HG03558 (cell line): ENCODE data around the gene LRRC57.
A peak's percentile ranks its signal among the peaks of the same experiment; 100 is the strongest.
"Not testable (repeated sequence)": the region's sequence is repeated elsewhere in the genome, so short reads cannot be mapped to it uniquely, and the experiment has no call there.

ENCODE experiments used
- ATAC-seq: cut with Tn5 transposase; IDR thresholded peaks from one replicate; pipeline ENCODE4 v1.9.1; 2021; ENCODE audit warnings: moderate number of reproducible peaks; ENCODE audit not compliant: unreplicated experiment; ENCODE audit errors: extremely low read depth

The LRRC57 gene

DNA sequence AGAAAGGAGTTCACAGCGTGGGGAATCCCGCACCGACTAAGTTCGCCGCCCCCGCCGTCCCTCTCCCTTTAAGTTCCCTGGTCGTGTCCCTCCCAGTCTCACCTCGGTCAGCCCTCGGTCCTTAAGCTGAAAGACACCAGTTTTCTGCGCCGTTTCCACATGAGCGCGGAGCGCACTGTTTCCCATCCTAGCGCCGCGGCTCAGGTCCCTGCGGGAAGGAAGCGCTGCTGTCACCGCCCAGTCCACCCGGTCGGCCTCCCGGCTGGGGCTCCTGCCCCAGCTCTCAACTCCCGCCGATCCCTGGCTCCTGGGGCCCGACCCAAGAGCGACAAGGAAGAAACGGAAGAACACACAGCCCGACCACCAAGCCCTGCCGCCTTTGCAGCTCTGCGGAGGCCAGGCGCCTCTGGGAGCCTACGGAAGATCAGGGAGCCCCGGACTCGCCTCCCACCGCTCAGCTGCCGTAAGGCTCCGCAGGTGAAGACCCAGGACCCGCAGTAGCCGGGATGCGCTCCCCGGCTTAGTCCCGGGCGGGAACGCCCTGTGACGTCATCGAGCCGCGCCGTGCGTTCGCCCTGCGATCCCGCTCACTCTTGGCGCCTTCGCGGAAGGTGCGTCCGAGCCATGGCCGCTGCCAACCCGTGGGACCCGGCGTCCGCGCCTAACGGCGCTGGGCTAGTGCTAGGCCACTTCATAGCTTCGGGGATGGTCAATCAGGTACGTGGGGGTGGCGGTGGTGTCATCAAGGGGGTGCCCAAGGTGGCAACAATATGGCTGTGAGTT is at the start of gene LRRC57, which contains the start of gene HAUS2:
TSS of gene LRRC57 (minus strand) at position 545 of the 783 bp plus-strand sequence. CDS start at position 186, 359 bp downstream.
TSS of gene HAUS2 (plus strand) at position 590 of the 783 bp plus-strand sequence. CDS start at position 625, 35 bp downstream.
- ATAC-seq: peak; percentile 67

DNA sequence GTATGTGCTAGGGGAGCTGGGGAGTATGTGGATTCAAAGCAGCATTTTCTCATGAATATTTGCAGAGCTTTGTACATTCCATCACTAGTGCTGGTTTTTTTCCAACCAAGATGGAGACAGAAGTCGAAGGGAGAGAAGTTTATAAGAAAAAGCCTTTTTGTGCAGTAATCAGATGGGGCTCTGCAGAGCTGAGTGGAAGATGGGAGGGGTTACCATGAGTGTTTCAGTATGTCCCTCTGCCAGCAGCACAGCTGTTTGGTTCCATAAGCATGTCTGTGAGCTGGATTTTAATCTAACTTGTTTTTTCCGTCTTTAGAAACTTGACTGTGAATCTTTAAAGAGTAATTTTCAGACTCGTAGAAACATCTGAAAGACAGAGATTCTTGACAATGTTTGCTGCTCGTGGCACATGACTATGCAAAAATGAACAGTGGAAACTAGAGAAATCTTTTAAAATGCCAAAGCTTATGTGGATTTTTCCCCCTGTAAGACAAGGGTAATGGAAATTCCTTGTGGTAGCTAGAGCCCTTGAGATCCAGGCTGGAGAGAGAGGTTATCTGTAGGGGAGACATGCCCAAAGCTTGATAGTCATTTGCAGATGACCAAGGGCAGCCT is 47.1 kb upstream of the LRRC57 start:
- ATAC-seq: no peak

DNA sequence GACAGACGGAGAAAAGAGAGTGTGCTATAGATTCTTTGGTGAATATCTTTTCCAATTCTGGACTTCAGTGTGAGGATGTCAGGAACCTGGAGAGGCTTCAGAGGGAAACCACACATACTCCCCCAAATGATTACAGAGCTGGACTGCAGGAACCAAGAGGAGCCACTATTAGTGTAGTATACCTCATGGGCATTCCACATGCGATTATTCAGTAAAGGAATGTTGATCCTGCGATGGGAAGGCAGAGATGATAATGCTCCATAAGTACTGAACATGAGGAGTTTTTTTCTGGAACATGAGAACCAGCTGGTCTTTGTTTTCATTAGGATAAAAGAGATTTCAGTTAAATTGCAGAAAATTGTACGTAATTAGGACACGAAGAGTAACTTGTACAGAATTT is 45.5 kb upstream of the LRRC57 start:
- no peak for ATAC-seq

DNA sequence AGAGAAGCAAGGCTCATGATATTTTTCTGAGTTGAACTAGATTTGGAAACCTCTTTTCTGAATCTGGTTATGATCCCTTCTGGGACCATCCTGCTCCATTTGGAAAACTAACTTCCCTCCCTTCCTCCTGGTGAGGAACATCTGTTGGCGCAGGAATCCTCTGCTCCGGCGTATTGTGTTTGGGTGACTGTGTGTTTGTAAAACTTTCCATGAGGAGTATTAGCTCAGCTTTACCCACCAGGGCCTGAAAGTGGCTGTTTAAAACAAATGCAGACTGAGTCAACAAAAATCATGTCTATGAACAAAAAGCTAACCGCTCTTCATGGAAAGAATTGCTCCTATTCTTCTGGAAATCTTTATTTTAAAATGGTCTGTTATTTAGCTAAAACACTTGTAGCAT is 44.5 kb upstream of the LRRC57 start:
- ATAC-seq: no peak

DNA sequence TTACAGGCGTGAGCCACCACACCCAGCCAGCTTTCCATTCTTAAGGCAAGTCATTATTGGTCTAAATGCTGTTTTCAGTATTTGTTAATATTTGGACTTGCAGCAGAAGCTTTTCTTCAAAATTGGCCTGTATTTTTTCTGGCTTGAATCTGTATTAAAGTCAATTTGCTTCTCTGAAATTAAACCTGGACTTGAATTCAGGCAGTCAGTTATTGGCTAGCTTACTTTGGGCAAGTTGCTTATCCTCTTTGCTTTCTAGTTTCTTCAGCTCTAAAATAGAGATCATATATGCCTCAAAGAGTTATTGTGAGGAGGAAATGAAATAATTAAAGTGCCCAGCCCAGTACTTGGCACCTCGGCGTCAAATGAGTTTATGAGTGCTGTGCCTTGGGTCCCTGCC is 44.1 kb upstream of the LRRC57 start:
- ATAC-seq: no peak

DNA sequence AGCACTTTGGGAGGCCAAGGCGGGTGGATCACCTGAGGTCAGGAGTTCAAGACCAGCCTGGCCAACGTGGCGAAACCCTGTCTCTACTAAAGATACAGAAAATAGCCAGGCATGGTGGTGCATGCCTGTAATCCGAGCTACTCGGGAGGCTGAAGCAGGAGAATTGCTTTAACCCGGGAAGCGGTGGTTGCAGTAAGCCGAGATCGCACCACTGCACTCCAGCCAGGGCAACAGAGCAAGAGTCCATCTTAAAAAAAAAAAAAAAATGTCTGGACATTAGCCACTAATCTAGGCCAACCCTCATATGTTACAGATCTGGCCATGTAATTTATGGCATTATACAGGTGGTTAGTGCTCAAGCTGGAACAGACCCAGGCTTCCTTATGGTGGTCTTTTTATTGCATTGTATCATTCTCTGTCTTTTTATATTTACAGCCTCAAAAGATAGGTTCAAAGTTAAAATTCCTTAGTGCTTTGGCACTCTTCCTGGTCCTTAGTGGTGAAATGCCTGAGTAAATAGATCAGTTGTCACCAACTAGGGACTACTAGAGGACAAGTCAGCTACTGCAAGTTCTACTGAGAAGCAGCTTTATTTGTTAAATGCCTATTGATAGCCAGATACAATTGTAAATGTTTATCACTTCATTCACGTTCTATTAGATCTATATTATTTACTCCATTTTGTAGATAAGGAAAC is 42.8 kb upstream of the LRRC57 start:
- ATAC-seq: no peak

DNA sequence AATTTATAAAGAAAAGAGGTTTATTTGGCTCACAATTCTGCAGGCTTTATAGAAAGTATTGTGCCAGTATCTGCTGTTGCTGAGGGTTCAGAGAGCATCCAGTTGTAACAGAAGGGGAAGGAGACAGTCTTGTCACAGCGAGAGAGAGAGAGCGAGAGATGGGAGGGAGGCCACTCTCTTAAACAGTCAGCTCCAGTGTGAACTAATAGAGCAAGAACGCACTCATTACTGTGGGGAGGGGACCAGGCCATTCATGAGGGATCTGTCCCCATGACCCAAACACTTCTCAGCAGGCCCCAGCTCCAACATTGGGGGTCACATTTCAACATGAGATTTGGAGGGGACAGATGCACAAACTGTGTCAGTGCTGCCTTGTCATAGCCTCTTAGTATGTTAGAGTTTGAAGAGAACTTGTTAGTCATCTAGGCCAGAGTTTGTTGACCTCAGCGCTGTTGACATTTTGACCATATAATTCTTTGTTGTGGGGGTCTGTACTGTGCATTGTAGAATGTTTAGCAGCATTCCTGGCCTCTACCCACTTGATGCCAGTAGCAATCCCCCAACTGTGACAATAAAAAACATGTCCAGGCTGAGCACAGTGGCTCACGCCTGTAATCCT is 42.1 kb upstream of the LRRC57 start:
- no peak for ATAC-seq

DNA sequence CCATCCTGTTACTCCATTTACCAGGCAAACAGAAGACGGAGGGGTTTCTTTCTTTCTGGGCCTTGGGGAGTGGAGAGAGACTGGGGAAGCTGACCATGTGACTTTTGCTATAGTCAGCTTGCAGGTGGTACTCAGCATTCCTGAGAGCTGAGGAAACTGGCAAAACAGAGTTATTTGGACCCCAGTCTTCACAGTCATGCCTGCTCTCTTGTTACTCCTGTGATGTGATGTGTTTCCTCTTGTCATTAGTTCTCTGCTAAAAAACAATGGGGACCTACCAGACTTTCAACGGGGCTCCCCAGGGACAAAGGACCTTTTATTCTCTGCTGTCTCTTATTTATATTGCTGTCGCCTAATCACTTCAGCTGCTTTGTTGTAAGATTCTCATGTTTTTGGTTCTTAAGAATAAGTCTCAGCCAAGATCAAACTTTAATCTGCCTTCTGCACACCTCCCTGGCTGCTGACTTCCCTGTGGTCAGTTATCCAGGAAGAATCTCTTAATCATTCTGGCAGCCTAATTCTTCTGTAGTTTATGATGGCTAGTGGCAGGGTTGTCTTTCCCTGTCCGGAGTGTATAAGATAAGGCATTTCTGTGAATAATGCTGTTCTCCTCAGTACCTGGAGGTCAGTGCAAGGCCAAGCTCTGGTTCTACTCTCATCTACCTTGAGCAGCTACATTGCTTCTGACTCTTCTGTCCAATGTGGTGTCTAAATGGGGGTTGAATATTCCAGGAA is 35.6 kb upstream of the LRRC57 start:
- ATAC-seq: no peak

DNA sequence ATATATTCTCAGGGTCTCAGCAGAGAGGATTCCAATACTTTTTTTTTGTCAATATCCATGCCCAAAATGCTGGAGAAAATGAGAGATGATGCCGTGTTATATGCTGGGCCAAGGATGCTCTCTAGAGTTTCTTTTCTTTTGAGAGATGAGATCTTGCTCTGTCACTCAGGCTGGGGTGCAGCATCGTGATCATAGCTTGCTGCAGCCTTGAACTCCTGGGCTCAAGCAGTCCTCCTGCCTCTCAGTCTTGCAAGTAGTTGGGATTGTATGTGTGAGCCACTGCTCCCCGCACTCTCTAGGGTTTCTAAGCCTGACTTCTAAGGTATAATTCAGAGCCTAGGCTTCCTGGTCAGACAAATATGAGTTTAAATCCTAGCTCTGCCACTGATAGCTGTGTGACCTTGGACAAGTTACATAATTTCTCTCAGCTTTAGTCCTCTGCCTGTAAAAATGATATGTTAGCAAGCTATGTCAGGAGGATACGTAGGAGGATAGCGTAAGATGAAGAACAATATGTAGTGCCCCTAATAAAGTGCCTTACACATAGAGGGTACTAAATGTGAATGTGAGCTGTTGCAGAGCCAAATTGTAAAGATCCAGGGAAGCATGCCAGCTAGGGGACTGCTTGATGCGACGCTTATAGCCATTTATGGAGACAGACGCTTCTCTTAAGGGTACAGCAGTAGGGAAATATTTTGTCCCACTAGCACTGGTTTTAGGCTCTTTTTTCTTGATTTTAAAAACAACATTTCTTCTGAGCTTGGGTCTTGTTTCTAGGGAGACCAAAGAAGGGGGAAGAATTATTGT is 34.2 kb upstream of the LRRC57 start:
- no peak for ATAC-seq

DNA sequence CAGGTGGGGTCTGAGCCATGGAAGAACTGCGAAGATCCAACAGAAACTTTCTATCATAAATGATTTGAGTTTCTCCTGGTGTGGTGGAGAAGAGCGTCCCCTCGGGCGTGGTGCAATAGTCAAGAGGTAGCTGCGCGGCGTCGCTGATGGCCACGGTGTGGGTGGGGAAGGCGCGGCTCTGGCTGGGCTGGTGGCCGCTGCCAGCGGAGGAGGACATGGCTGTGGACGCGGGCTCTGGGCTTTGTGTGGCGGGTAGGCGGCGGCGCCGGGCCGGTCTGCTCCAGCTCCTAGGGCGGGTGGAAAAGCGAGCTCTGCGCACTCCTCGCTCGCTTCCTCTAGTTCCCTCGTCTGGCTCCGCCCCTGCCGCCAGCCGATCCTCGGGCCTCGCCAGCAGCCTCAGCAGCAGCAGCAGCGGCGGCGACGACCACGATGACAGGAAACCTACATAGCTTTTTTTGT is 32.7 kb upstream of the LRRC57 start:
- ATAC-seq: no peak

DNA sequence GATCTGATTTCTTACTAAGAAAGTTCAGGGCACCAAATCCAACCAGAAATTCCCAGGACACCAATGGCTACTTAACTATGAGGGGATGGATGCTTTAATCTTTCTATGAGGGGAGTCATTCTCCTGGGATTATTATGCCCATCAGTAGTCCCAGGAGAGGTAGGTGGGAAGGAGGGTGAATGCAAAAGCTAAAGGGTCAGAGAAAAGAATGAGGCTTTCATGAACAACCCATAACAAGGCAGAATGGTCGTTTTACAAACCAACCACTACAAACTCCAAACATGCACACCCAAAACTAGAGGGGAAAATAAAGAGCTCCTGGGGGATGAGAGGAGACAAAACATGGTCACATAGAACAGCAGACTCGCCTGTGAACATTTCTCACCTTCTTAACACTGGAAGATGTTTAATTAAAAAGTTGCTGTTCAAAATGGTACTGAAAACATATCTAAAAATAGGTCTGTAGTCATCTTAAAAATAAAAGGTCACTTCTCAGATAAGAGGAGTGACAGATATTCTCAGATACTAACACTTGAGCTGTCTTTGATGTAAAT is 30.5 kb upstream of the LRRC57 start:
- ATAC-seq: no peak

DNA sequence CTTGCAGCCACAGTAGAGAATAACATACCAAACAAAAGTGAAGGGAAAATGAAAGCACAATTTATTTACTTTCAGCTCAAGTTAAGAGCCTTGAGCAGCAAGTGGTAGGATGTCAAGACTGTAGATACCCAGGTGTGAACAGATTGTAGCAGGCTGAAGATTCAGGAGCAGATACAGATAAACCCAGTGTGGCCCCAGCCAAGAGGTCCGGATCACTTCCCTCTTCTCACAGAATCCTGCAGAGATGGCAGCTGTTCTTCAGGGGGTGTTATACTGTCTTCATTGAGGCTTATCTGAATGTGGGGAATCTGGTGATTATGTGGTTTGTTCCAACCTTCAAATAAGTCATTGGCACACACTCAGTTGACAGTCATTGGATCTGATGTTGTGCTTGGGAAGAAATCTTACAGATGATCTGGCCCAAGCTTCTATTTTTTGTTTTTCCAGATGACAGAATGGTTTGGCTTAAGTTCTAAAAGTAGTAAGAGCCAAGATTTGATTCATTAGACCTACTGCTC is 29.0 kb upstream of the LRRC57 start:
- ATAC-seq: no peak

DNA sequence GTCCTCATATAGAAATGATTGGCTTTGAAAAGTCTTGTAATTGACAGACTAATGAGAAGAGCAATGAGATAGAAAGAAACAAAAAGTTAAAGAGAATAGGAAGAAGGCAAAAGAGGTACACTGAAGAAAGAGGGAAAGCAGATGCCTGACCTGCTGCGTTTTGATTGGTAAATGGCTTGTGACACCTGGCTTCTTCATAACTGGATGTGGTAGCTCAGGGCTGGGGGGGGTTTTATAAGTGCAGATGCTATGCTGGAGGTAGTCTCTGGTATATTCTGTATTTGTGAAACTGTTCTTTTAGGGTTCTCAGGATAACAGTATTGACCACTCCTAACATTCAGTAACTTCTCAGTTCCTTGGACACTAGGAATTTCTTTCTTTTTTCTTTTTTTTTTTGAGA is 28.2 kb upstream of the LRRC57 start:
- ATAC-seq: no peak

DNA sequence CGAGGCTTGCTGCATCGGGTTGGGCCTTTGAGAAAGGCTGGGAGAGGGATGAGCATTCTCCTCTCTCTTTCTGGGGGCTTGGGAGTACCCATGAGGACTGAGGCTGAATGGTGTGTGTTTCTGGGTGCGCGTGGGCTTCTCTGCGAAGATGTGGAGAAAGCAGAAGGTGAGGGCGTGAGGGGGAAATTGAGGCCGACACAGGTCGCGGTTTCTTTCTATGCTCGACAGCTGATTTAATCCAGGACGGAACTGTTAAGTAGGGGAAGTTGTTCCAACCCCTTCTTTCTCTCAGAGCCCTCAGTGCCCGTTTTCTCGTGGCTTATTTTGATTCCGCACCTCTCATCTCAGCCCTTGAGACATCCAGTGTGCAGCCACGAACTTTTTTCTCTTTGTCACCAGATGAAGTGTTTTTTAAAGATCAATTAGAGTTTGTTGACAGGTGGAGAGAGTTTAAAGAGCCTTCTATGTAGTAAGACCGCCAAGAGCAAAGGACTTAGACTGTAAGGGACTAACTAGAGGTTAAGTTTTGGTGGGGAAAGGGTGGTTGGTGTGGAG is 27.5 kb upstream of the LRRC57 start:
- no peak for ATAC-seq

DNA sequence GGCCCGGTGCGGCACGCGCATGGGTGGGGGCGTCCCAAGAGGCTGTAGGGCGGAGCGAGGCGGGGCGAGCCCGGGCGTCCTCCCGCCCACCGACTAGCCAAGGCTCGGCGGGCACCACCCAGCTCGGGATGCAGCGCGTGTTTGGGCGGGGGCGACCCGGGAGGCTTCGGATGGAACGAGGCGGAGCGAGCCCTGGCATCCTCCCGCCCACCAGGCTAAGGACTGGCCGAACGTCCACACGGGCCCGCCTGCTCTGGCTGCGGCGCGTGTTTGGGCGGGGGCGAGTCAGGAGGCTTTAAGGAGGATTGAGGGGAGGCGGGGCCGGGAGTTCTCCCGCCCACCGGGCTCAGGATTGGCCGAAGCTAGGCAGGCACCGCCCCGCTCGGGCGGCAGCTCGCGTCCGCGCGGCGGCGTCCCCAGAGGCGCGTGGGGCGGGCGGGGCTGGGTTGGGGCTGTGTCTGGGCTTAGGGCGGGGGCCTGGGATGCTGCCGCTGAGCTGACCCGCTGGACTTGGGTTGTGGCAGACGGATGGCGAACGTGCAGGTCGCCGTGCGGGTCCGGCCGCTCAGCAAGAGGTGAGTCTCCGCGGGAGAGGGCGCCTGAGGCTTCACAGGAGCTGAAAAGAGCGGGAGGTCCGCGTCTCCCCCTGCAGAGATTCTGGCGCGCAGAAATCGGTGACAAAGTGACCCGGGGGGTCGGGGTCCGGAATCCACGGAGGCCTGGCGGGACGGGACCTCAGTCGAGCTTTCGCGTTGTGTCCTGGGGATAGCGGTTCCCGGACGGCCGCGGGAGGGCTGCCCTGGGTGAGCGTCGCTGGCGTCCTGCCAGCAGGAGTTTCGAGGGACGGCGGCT is 26.8 kb upstream of the LRRC57 start, which contains the start of gene STARD9:
TSS of gene STARD9 (plus strand) at position 419 of the 852 bp plus-strand sequence. CDS start at position 529, 110 bp downstream.
- peak; percentile 69 for ATAC-seq

DNA sequence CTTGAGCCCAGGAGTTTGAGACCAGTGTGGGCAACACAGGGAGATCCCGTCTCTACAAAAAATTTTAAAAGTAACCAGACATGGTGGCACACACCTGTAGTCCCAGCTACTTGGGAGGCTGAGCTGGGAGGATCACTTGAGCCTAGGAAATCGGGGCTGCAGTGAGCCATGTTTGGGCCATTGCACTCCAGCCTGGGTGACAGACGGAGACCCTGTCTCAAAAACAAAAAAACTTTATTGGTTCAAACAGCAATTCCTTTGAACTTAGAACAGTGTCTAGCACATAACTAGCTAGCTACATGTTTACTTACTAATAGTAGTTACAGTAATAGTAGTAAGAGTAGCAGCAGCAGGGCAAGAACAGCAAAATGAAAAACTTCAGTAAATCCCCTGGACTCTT is 10.1 kb upstream of the LRRC57 start:
- ATAC-seq: no peak

DNA sequence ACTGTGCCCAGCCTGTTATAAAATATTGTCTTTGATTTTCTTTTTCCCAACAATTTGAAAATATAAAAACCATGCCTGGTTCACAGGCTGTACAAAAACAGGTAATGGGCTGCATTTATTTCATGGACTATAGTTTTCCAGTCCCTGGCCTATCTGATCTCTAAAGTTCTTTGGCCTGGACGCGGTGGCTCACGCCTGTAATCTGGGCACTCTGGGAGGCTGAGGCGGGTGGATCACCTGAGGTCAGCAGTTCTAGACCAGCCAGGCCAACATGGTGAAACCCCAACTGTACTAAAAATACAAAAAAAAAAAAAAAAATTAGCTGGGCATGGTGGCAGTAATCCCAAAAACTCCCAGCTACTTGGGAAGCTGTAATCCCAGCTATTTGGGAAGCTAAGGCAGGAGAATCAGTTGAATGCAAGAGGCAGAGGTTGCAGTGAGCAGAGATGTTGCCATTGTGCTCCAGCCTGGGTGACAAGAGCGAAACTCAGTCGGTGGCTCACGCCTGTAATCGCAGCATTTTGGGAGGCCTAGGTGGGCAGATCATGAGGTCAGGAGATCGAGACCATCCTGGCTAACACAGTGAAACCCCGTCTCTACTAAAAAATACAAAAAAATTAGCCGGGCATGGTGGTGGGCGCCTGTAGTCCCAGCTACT is 8.1 kb upstream of the LRRC57 start:
- ATAC-seq: not testable (repeated sequence)
